ENCODE measurements around the gene APLP1. TPM values are rescaled to one million over a fixed set of nuclear protein-coding genes. Genes with fewer than 3 reads are reported as not detected.

Gene APLP1
- total and polyA plus RNA-seq, 7 donors = 0.48 to 4.1 (median 0.84) TPM

DNA sequence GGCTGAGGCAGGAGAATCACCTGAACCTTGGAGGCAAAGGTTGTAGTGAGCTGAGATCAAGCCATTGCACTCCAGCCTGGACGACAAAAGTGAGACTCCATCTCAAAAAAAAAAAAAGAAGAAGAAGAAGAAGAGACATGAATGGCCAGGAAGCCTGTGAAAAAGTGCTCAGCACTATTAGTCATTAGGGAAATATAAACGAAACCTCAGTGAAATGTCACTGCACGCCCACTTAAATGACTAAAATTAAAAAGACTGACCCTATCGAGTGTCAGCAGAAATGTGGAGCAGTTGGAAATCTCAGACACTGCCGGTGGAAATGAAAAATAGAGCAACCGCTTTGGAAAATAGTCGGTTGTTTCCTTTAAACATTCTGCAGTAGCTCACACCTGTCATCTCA, 45.2 kb downstream of the APLP1 start:
- Histone ChIP-seq H3K4me3 (no peak overlapping the region), H3K27ac (no peak overlapping the region), H3K36me3 (ENCODE audit: insufficient read depth in 1 of 2, low read depth in 1 of 2) (no peaks in the 10 kb centered on the region), H3K4me1 (no peaks in the 10 kb centered on the region), H3K9me3 (no peaks in the 10 kb centered on the region), H3K27me3 (ENCODE audit: insufficient read depth in 3 of 3, low read length in 2 of 3) (peaks cover 0 to 7% (median 3%) of the 10 kb centered on the region in 3 donors)
- intact Hi-C loops (cut with DNase I) = no loop called here
- DNase-seq (no peak), ATAC-seq (no peak)
- TF ChIP-seq, protein P1, sequence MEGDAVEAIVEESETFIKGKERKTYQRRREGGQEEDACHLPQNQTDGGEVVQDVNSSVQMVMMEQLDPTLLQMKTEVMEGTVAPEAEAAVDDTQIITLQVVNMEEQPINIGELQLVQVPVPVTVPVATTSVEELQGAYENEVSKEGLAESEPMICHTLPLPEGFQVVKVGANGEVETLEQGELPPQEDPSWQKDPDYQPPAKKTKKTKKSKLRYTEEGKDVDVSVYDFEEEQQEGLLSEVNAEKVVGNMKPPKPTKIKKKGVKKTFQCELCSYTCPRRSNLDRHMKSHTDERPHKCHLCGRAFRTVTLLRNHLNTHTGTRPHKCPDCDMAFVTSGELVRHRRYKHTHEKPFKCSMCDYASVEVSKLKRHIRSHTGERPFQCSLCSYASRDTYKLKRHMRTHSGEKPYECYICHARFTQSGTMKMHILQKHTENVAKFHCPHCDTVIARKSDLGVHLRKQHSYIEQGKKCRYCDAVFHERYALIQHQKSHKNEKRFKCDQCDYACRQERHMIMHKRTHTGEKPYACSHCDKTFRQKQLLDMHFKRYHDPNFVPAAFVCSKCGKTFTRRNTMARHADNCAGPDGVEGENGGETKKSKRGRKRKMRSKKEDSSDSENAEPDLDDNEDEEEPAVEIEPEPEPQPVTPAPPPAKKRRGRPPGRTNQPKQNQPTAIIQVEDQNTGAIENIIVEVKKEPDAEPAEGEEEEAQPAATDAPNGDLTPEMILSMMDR (IDR thresholded peaks at IDR 0.05) = no peak
- 40 to 52% (median 47%) methylated on average over 7 of the region's 7 CpGs for WGBS, 3 donors

DNA sequence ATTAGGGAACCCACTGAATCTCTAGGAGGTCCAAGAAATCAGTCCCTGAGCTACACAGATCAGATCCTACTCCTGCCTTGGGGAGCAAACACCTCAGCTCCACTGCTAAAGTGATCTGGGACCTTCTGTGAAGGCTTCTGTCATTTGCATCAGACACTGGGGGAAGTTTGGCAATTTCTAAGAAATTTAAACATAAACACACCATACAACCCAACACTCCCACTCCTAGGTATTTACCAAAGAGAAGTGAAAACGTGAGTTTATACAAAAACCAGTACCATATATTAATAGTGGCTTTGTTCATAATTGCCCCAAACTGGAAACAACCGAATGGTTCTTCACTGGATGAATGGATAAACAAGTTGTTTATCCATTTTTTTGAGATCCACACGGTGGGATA, 47.1 kb downstream of the APLP1 start:
- WGBS, 3 donors = 59 to 66% (median 62%) methylated on average over 3 of the region's 3 CpGs
- Histone ChIP-seq H3K27ac (no peak overlapping the region), H3K27me3 (ENCODE audit: insufficient read depth in 3 of 3, low read length in 2 of 3) (peaks cover 0 to 7% (median 3%) of the 10 kb centered on the region in 3 donors), H3K4me1 (no peaks in the 10 kb centered on the region), H3K4me3 (no peak overlapping the region), H3K9me3 (no peaks in the 10 kb centered on the region), H3K36me3 (ENCODE audit: insufficient read depth in 1 of 2, low read depth in 1 of 2) (no peaks in the 10 kb centered on the region)
- ATAC-seq (no peak), DNase-seq (no peak)
- TF ChIP-seq, protein P1 (IDR thresholded peaks at IDR 0.05) = no peak
- intact Hi-C loops (cut with DNase I) = no loop called here

DNA sequence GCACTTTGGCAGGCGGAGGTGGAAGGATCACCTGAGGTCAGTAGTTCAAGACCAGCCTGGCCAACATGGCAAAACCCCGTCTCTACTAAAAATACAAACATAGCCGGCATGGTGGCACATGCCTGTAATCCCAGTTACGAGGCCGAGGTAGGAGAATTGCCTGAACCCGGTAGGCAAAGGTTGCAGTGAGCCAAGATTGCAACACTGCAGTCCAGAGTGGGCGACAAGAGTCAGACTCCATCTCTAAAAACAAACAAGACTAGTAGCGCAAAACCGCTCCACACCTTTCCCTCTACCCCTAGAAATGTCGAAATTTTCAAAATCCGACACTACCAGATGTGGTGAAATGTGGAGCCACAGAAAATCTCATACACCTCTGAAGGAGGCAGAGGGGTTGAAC, 50.9 kb downstream of the APLP1 start:
- H3K27ac ChIP-seq = no peak overlapping the region
- peaks cover 0 to 7% (median 3%) of the 10 kb centered on the region in 3 donors for H3K27me3 ChIP-seq (ENCODE audit: insufficient read depth in 3 of 3, low read length in 2 of 3)
- TF ChIP-seq, protein P1 (IDR thresholded peaks at IDR 0.05) = no peak
- H3K9me3 ChIP-seq = no peaks in the 10 kb centered on the region
- intact Hi-C loops (cut with DNase I) = no loop called here
- no peak overlapping the region for H3K4me3 ChIP-seq
- no peaks in the 10 kb centered on the region for H3K4me1 ChIP-seq
- 85 to 90% (median 89%) methylated on average over 11 of the region's 11 CpGs for WGBS, 3 donors
- H3K36me3 ChIP-seq (ENCODE audit: insufficient read depth in 1 of 2, low read depth in 1 of 2) = no peaks in the 10 kb centered on the region
- no peak for ATAC-seq
- DNase-seq = no peak

DNA sequence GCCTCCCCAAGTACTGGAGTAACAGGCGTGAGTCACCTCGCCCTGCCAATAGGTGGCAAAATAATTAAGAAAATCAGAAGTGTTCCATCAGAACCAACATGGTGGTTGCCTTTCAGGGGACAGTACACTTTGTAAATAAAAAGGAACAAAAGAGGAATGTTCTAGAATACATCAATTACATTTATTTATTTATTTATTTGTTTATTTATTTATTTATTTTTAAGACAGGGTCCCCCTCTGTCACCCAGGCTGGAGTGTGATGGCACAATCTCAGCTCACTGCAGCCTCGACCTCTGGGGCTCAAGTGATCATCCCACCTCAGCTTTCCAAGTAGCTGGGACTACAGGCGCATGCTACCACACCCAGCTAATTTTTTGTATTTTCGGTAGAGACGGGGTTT, 52.6 kb downstream of the APLP1 start:
- Histone ChIP-seq H3K4me3 (no peak overlapping the region), H3K27me3 (ENCODE audit: insufficient read depth in 3 of 3, low read length in 2 of 3) (peaks cover 0 to 8% (median 3%) of the 10 kb centered on the region in 3 donors), H3K9me3 (no peaks in the 10 kb centered on the region), H3K27ac (no peak overlapping the region), H3K4me1 (no peaks in the 10 kb centered on the region), H3K36me3 (ENCODE audit: insufficient read depth in 1 of 2, low read depth in 1 of 2) (no peaks in the 10 kb centered on the region)
- intact Hi-C loops (cut with DNase I) = no loop called here
- ATAC-seq (no peak), DNase-seq (no peak)
- 72 to 83% (median 80%) methylated on average over 6 of the region's 6 CpGs for WGBS, 3 donors
- TF ChIP-seq, protein P1 (IDR thresholded peaks at IDR 0.05) = no peak

DNA sequence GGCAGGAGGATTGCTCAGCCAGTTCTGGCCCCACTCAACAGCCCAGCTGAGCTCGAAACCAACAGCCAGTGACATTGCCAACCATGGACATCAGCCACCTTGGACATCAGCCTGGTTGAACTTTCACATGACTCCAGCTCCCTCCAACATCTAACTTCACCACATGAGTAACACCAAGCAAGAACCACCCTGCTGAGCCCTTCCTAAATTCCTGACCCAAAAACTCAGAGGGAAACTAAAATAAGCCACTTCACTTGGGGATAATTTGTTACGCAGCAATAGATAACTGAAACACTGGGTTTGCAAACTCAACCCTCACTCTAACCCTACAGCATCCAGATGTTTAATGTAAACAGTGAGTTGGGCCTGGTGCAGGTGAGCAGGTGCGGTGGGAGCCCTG, 57.1 kb downstream of the APLP1 start:
- H3K9me3 ChIP-seq = no peaks in the 10 kb centered on the region
- H3K4me3 ChIP-seq = no peak overlapping the region
- no peaks in the 10 kb centered on the region for H3K36me3 ChIP-seq (ENCODE audit: insufficient read depth in 1 of 2, low read depth in 1 of 2)
- no peak overlapping the region for H3K27ac ChIP-seq
- TF ChIP-seq, protein P1 (IDR thresholded peaks at IDR 0.05) = no peak
- ATAC-seq (no peak), DNase-seq (no peak)
- H3K4me1 ChIP-seq = no peaks in the 10 kb centered on the region
- H3K27me3 ChIP-seq (ENCODE audit: insufficient read depth in 3 of 3, low read length in 2 of 3) = peaks cover 0 to 6% (median 0%) of the 10 kb centered on the region in 3 donors
- WGBS, 3 donors = 76 to 82% (median 79%) methylated on average over 3 of the region's 3 CpGs
- intact Hi-C loops (cut with DNase I) = no loop called here
